Karpas-422 (cell line): ENCODE data around the gene ZNF354C. TPM values are rescaled to one million over a fixed set of nuclear protein-coding genes. Genes with fewer than 3 reads are reported as not detected.

Experiments used
- DNase-seq: peaks from one replicate; pipeline ENCODE4 v3.0.0-alpha.2; 2015
- H2AFZ ChIP-seq: fragments of 200-600 bp; sonication (generic); 2 replicates; pipeline ENCODE4 v1.6.1; 2014; ENCODE audit warnings: antibody characterized with exemption, low read length, mixed read lengths
- H3K27ac ChIP-seq: fragments of 200-600 bp; sonication (generic); 2 replicates; pipeline ENCODE4 v1.5.1; 2014; ENCODE audit warnings: mild to moderate bottlenecking, low read length, moderate library complexity
- H3K27me3 ChIP-seq: fragments of 200-600 bp; sonication (generic); 2 replicates; pipeline ENCODE4 v1.6.1; 2014; ENCODE audit warnings: low read length, mixed read lengths
- H3K36me3 ChIP-seq: fragments of 200-600 bp; sonication (generic); 2 replicates; pipeline ENCODE4 v1.6.1; 2014; ENCODE audit warnings: low read length, mixed read lengths; ENCODE audit not compliant: insufficient read depth
- H3K4me1 ChIP-seq: fragments of 200-600 bp; sonication (generic); 2 replicates; pipeline ENCODE4 v1.6.1; 2014; ENCODE audit warnings: mild to moderate bottlenecking, low read length, mixed read lengths
- H3K4me2 ChIP-seq: fragments of 200-600 bp; sonication (generic); 2 replicates; pipeline ENCODE4 v1.6.1; 2014; ENCODE audit warnings: low read length, low read depth, mild to moderate bottlenecking; ENCODE audit not compliant: poor library complexity, severe bottlenecking
- H3K4me3 ChIP-seq: fragments of 200-600 bp; sonication (generic); 2 replicates; pipeline ENCODE4 v1.5.1; 2014; ENCODE audit warnings: mild to moderate bottlenecking, antibody characterized with exemption, low read length, mixed read lengths
- H3K79me2 ChIP-seq: fragments of 200-600 bp; sonication (generic); 2 replicates; pipeline ENCODE4 v1.6.1; 2014; ENCODE audit warnings: mild to moderate bottlenecking, low read length, mixed read lengths
- H3K9ac ChIP-seq: fragments of 200-600 bp; sonication (generic); 2 replicates; pipeline ENCODE4 v1.6.0; 2014; ENCODE audit warnings: low read length
- H3K9me2 ChIP-seq: fragments of 200-600 bp; sonication (generic), shearing (Covaris generic); replicated peaks from 2 replicates; pipeline ENCODE4 v1.6.0; 2014; ENCODE audit warnings: mild to moderate bottlenecking, low read length, moderate library complexity; ENCODE audit not compliant: insufficient read depth
- H3K9me3 ChIP-seq: fragments of 300-700, 200-600 bp; sonication (generic); 2 replicates; pipeline ENCODE4 v1.6.1; 2014; ENCODE audit warnings: low read length, mixed read lengths
- H4K20me1 ChIP-seq: fragments of 200-600 bp; sonication (generic); 2 replicates; pipeline ENCODE4 v1.6.1; 2014; ENCODE audit warnings: mild to moderate bottlenecking, antibody characterized with exemption, low read length, low read depth; ENCODE audit not compliant: insufficient read depth
- total RNA-seq: library from RNA; depleted of rRNA; stranded (reverse); fragments of >200 nt; shearing (Covaris generic); gene quantifications from 2 replicates; pipeline ENCODE4 v1.2.3, GENCODE V29; 2014; ENCODE audit warnings: low replicate concordance

The ZNF354C gene
- total RNA-seq, 1 experiment from 2014 or later, result not detected

DNA sequence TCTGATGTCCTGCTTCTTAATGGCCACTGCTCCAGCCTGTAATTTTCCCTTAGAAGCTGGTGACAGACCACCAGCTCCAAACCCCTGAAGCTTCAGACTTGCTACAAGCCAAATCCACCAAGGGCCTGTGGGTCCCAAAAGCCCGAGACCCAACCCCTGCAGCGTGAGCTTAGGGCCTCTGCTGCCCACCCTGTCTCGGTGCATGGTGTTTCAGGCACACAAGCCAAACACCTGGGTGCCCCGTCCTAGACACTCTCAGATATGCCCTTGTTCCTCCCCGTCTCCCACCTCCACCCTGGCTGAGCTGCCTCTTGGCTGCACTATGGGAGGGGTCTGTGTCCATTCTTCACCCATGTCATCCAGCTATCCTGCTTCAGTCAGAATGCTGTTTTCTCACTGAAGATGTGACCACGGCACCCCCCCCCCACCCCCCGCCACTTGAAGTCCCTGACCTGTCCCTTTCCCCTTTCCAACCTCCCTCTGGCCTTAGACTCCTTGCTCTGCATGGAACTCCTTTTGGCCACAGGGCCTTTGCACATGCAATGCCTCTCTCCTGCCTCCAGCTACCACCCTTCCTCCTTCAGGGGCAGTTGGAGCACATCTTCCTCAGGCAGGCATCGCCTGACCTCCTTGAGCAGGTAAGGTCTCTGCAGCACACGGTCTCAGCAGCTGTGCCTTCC is 55.8 kb downstream of the ZNF354C start:
- Histone ChIP-seq H3K79me2 (no peaks in the 10 kb centered on the region), H3K9me2 (no peaks in the 10 kb centered on the region), H2AFZ (no peak overlapping the region), H3K27ac (no peak overlapping the region), H3K9me3 (no peaks in the 10 kb centered on the region), H3K9ac (no peak overlapping the region), H3K27me3 (no peaks in the 10 kb centered on the region), H3K36me3 (no peaks in the 10 kb centered on the region), H3K4me2 (no peak overlapping the region), H3K4me3 (no peak overlapping the region), H3K4me1 (no peaks in the 10 kb centered on the region), H4K20me1 (no peaks in the 10 kb centered on the region)
- no peak for DNase-seq

DNA sequence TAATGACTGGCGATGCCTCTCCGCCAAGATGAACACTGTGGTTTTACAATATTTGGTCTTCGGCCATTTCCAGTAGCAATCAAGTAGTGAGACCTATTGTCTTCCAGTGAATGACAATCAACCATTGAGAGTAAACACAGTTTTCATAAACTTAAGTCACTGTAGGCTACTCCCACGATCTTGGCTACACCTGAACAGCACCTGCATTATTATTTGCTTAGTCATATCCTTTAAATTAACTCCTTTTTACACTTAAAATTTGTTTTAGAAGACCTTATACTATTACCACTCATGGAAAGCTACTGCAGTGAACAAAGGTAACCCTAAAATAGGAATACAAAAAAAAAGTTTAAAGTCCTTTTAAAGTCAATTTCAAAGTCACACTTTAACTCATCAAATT is 58.2 kb downstream of the ZNF354C start:
- Histone ChIP-seq H3K9me3 (no peaks in the 10 kb centered on the region), H3K4me3 (no peak overlapping the region), H3K9me2 (no peaks in the 10 kb centered on the region), H4K20me1 (no peaks in the 10 kb centered on the region), H3K36me3 (no peaks in the 10 kb centered on the region), H3K4me1 (no peaks in the 10 kb centered on the region), H3K4me2 (no peak overlapping the region), H3K27me3 (no peaks in the 10 kb centered on the region), H3K79me2 (no peaks in the 10 kb centered on the region), H3K27ac (no peak overlapping the region), H3K9ac (no peak overlapping the region), H2AFZ (no peak overlapping the region)
- no peak for DNase-seq

DNA sequence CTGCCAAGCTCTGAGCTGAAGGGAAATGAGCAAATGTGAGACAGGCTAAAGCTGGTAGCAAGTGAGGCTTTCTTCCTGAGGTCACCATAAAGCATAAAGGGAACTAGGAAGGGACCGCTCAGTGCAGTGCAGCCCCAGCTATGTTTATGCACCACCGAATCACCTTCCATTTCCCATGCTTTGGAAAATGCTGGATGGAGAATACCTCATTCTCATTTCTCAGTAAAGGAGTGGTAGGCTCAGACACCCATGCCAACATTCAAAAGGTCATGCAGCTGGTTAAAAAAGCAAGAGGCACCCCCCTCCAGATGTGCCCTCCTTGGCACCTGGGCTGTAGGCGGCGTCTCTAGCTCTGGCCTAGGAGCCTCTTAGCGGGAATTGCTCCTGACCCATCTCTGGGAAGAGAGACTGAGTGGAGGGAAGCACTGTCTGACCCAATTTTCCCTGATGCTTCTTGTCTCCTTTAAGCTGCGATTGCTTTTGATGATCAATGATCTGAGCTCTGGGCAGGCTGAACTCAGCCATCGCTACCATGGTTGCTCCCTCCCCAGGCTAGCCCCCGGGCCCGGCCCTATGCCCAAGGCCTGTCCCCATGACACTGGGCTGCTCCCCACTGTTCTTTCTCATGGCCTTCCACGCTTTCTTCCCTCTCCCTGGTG is 58.7 kb downstream of the ZNF354C start:
- Histone ChIP-seq H2AFZ (no peak overlapping the region), H3K9me2 (no peaks in the 10 kb centered on the region), H3K4me2 (no peak overlapping the region), H4K20me1 (no peaks in the 10 kb centered on the region), H3K36me3 (no peaks in the 10 kb centered on the region), H3K9ac (no peak overlapping the region), H3K27me3 (no peaks in the 10 kb centered on the region), H3K4me1 (no peaks in the 10 kb centered on the region), H3K27ac (no peak overlapping the region), H3K4me3 (no peak overlapping the region), H3K9me3 (no peaks in the 10 kb centered on the region), H3K79me2 (no peaks in the 10 kb centered on the region)
- DNase-seq, result no peak

DNA sequence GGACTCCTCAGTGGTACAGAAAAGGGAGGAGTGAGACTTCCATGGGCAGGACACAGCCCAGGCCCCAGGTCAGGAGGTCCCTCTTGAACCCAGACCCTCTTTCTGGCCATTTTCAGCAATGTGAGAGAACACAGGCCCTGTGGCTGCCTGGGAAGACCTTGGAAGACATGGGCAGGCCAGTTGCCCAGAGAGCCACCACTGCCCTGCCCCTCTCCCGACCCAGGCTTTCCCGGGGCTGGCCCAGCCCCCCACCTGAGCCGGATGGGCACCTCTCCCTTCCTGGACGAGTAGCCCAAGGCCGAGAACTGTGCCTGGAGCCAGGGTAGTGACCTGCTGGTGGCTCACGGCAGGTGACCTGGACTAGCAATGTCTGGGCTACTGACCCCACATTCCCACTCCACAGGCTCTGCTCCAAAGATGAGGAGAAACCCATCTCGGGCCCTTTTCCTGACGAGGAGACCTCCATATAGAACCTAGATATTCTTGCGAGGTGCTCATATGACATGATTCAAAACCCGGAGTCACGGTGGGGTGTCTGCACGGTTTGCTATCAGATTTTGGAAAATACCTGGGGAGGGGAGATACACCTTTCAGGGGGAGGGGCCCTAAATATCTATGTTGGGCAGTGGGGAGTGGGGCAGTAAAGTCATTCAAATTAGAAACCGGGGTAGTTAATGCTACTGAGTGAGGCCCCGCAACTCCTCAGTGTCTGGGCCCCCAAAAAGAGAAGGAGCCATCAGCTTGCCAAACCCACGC is 59.4 kb downstream of the ZNF354C start:
- Histone ChIP-seq H3K9me3 (no peaks in the 10 kb centered on the region), H3K36me3 (no peaks in the 10 kb centered on the region), H2AFZ (no peak overlapping the region), H3K79me2 (no peaks in the 10 kb centered on the region), H3K4me3 (no peak overlapping the region), H3K9me2 (no peaks in the 10 kb centered on the region), H3K27ac (no peak overlapping the region), H3K9ac (no peak overlapping the region), H3K27me3 (no peaks in the 10 kb centered on the region), H3K4me1 (no peaks in the 10 kb centered on the region), H4K20me1 (no peaks in the 10 kb centered on the region), H3K4me2 (no peak overlapping the region)
- no peak for DNase-seq

DNA sequence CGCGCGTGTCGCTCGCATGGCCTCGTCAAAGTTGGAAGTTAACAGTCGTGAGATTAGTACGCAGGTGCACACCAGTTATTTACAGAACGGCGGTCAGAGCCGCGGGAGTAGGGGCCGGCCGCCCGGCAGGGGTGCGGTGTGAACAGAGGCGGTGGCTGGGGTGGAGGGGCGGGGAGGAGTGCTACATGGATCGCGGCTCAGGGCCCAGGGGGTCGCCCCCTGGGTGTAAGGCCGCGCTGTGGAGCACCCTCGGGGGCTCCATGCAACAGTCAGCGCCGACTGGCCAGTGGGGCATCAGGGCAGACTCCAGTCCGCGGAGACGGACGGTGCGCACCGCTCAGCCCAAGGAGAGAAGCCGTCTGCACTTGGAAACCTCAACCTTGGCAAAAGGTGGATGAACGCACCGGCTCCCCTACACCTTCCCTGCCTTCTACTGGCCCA is 60.3 kb downstream of the ZNF354C start:
- no peaks in the 10 kb centered on the region for H3K9me3 ChIP-seq
- no peaks in the 10 kb centered on the region for H3K27me3 ChIP-seq
- H3K27ac ChIP-seq, result no peak overlapping the region
- no peaks in the 10 kb centered on the region for H3K36me3 ChIP-seq
- no peak overlapping the region for H3K4me2 ChIP-seq
- H3K4me3 ChIP-seq, result no peak overlapping the region
- no peaks in the 10 kb centered on the region for H4K20me1 ChIP-seq
- H3K4me1 ChIP-seq, result no peaks in the 10 kb centered on the region
- H3K9ac ChIP-seq, result no peak overlapping the region
- no peaks in the 10 kb centered on the region for H3K9me2 ChIP-seq
- no peak for DNase-seq
- H3K79me2 ChIP-seq, result no peaks in the 10 kb centered on the region
- no peak overlapping the region for H2AFZ ChIP-seq

DNA sequence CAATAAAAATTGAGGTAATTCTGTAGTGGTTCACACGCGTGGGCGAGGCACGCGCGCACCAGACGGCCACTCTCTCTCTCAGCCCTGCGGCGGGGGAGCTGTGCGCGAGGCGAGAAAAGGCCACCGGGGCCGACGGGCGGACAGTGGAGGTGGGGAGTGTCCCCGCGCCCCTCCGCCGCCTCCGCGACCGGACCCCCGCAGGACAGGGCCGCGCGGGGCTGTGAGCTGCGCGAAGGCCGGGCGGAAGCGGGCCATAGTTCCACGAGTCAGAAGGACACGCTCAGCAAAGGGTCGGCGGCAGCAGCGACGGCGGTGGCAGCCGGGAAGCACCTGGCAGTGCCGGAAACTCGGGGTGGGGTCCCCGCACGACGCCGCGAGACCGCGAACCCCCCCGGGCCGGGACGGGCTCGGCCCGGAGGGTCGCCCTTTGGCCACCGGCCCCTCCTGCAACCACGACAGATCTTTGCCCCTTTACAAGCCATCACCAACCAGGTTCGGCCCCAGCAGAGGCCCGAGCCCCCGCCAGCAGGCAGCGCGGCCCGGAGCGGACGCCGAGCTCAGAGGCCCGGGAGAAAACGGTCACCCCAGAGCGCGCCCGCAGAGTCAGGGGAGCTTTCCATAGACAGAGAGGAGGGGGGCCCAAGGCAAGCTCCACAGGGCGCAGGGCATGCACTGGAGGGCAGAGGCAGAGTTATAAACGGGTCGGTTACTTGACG is 60.9 kb downstream of the ZNF354C start:
- H3K79me2 ChIP-seq, result no peaks in the 10 kb centered on the region
- H3K9me3 ChIP-seq, result no peaks in the 10 kb centered on the region
- no peaks in the 10 kb centered on the region for H3K9me2 ChIP-seq
- no peaks in the 10 kb centered on the region for H3K4me1 ChIP-seq
- H4K20me1 ChIP-seq, result no peaks in the 10 kb centered on the region
- no peak overlapping the region for H2AFZ ChIP-seq
- H3K9ac ChIP-seq, result no peak overlapping the region
- H3K27ac ChIP-seq, result no peak overlapping the region
- H3K27me3 ChIP-seq, result no peaks in the 10 kb centered on the region
- H3K36me3 ChIP-seq, result no peaks in the 10 kb centered on the region
- DNase-seq, result no peak
- H3K4me3 ChIP-seq, result no peak overlapping the region
- no peak overlapping the region for H3K4me2 ChIP-seq

DNA sequence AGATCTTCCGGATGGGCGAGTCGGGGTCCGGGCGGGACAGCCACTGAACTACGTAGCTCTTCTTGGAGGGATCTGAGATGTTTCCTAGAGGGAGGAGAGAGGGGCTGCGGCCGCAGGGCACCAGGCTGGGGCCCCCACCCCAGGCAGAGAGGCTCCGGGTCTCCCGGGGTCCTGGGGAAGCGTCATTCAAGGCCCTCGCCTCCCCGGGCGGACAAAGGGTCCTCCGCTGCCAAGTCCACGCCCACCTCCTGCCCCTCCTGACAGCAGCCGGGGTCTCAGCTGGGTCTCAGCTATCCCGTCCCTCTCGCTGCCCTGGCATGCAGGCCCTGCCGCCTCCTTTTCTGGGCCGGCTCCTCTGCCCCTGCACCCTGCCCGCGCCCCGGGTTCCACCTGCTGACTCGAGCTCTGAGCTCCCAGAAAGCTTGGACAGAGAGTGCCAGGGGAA is 61.5 kb downstream of the ZNF354C start:
- DNase-seq, result no peak
- Histone ChIP-seq H3K4me1 (no peaks in the 10 kb centered on the region), H3K4me2 (no peak overlapping the region), H3K9me3 (no peaks in the 10 kb centered on the region), H3K36me3 (no peaks in the 10 kb centered on the region), H3K9ac (no peak overlapping the region), H3K27me3 (no peaks in the 10 kb centered on the region), H3K27ac (no peak overlapping the region), H2AFZ (no peak overlapping the region), H4K20me1 (no peaks in the 10 kb centered on the region), H3K9me2 (no peaks in the 10 kb centered on the region), H3K79me2 (no peaks in the 10 kb centered on the region), H3K4me3 (no peak overlapping the region)
